Mesenchymal stem cell (in vitro differentiated cells and primary cell): ENCODE results near the gene TUB.

ENCODE experiments used
- DNase-seq: peaks from one replicate; pipeline ENCODE4 v3.0.0-alpha.2; 2013
- H2AFZ ChIP-seq: one replicate; pipeline ENCODE4 v1.6.1; 2013; ENCODE audit warnings: low read depth, mild to moderate bottlenecking, control low read depth, inconsistent platforms, low read length, moderate library complexity
- H2AK5ac ChIP-seq: 2 replicates; pipeline ENCODE4 v1.6.1; 2013; ENCODE audit warnings: low read length, moderate library complexity, mild to moderate bottlenecking, inconsistent platforms; ENCODE audit not compliant: severe bottlenecking
- H2BK120ac ChIP-seq: one replicate; pipeline ENCODE4 v1.6.1; 2013; ENCODE audit warnings: low read depth, mild to moderate bottlenecking, inconsistent platforms, low read length, moderate library complexity
- H2BK12ac ChIP-seq, 2 experiments: one replicate each; pipeline ENCODE4 v1.6.1; 2013; ENCODE audit warnings: inconsistent platforms in 2 of 2, low read length in 2 of 2, mild to moderate bottlenecking in 2 of 2, moderate library complexity in 2 of 2, control low read depth in 1 of 2
- H2BK15ac ChIP-seq: one replicate; pipeline ENCODE4 v1.6.1; 2013; ENCODE audit warnings: mild to moderate bottlenecking, low read depth, inconsistent platforms; ENCODE audit not compliant: poor library complexity, severe bottlenecking
- H2BK5ac ChIP-seq: 2 replicates; pipeline ENCODE4 v1.6.1; 2013; ENCODE audit warnings: low read depth, mild to moderate bottlenecking, low read length, control low read depth, inconsistent platforms; ENCODE audit not compliant: poor library complexity, severe bottlenecking
- H3K14ac ChIP-seq, 2 experiments: one replicate each; pipeline ENCODE4 v1.6.1; 2013; ENCODE audit warnings: inconsistent platforms in 2 of 2, low read length in 2 of 2, control low read depth in 1 of 2, mild to moderate bottlenecking in 1 of 2, moderate library complexity in 1 of 2
- H3K18ac ChIP-seq, 2 experiments: one replicate each; pipeline ENCODE4 v1.6.1; 2013; ENCODE audit warnings: inconsistent platforms in 2 of 2, low read length in 2 of 2, control low read depth in 1 of 2, low read depth in 1 of 2, mild to moderate bottlenecking in 1 of 2
- H3K23ac ChIP-seq, 2 experiments: one replicate each; pipeline ENCODE4 v1.6.1; 2013; ENCODE audit warnings: inconsistent platforms in 2 of 2, low read length in 2 of 2, mild to moderate bottlenecking in 2 of 2, moderate library complexity in 2 of 2, control low read depth in 1 of 2
- H3K27ac ChIP-seq: 2 replicates; pipeline ENCODE4 v1.5.1; 2013; ENCODE audit warnings: mild to moderate bottlenecking, moderate library complexity, low read length, control low read depth, inconsistent platforms; ENCODE audit not compliant: poor library complexity, severe bottlenecking
- H3K27me3 ChIP-seq, 2 experiments: 2 replicates each; pipeline versions ENCODE4 v1.6.1 to v1.7.0; 2013; ENCODE audit warnings: low read length in 2 of 2, mild to moderate bottlenecking in 2 of 2, moderate library complexity in 2 of 2, control low read depth in 1 of 2, inconsistent platforms in 1 of 2; ENCODE audit not compliant: control insufficient read depth in 1 of 2, insufficient read depth in 1 of 2
- H3K36me3 ChIP-seq, 2 experiments: 2 replicates each; pipeline versions ENCODE4 v1.6.1 to v1.7.0; 2013; ENCODE audit warnings: low read length in 2 of 2, control low read depth in 1 of 2, inconsistent platforms in 1 of 2, low read depth in 1 of 2, mild to moderate bottlenecking in 1 of 2; ENCODE audit not compliant: insufficient read depth in 2 of 2, control insufficient read depth in 1 of 2
- H3K4ac ChIP-seq, 2 experiments: one replicate each; pipeline ENCODE4 v1.6.1; 2013; ENCODE audit warnings: inconsistent platforms in 2 of 2, low read length in 2 of 2, mild to moderate bottlenecking in 2 of 2, moderate library complexity in 2 of 2, control low read depth in 1 of 2, low read depth in 1 of 2
- H3K4me1 ChIP-seq: 2 replicates; pipeline ENCODE4 v1.6.1; 2013; ENCODE audit warnings: low read depth, low read length, control low read depth; ENCODE audit not compliant: control insufficient read depth, insufficient read depth
- H3K4me2 ChIP-seq: 2 replicates; pipeline ENCODE4 v1.6.1; 2013; ENCODE audit warnings: low read length, mild to moderate bottlenecking, inconsistent platforms; ENCODE audit not compliant: poor library complexity, severe bottlenecking
- H3K4me3 ChIP-seq, 2 experiments: 2 replicates each; pipeline versions ENCODE4 v1.5.1 to v1.7.0; 2013; ENCODE audit warnings: low read length in 2 of 2, mild to moderate bottlenecking in 2 of 2, control low read depth in 1 of 2, low read depth in 1 of 2; ENCODE audit not compliant: insufficient read depth in 1 of 2
- H3K79me1 ChIP-seq: replicated peaks from 2 replicates; pipeline ENCODE4 v1.6.1; 2013; ENCODE audit warnings: mild to moderate bottlenecking, control low read depth, low read length, inconsistent platforms; ENCODE audit not compliant: poor library complexity, severe bottlenecking
- H3K9ac ChIP-seq: 2 replicates; pipeline ENCODE4 v1.7.0; 2013; ENCODE audit warnings: mild to moderate bottlenecking, low read length, moderate library complexity
- H3K9me3 ChIP-seq: 2 replicates; pipeline ENCODE4 v1.7.0; 2013; ENCODE audit warnings: mild to moderate bottlenecking, low read length; ENCODE audit not compliant: control insufficient read depth
- H4K8ac ChIP-seq: one replicate; pipeline ENCODE4 v1.6.1; 2013; ENCODE audit warnings: inconsistent platforms, mild to moderate bottlenecking, low read length, moderate library complexity
- H4K91ac ChIP-seq: one replicate; pipeline ENCODE4 v1.6.1; 2013; ENCODE audit warnings: mild to moderate bottlenecking, low read length, inconsistent platforms
- WGBS: methylation state at CpG from one replicate; pipeline ENCODE4 v1.1.7; 2013; ENCODE audit warnings: mixed read lengths; 5-methylcytosine and 5-hydroxymethylcytosine counted together

Gene TUB

DNA sequence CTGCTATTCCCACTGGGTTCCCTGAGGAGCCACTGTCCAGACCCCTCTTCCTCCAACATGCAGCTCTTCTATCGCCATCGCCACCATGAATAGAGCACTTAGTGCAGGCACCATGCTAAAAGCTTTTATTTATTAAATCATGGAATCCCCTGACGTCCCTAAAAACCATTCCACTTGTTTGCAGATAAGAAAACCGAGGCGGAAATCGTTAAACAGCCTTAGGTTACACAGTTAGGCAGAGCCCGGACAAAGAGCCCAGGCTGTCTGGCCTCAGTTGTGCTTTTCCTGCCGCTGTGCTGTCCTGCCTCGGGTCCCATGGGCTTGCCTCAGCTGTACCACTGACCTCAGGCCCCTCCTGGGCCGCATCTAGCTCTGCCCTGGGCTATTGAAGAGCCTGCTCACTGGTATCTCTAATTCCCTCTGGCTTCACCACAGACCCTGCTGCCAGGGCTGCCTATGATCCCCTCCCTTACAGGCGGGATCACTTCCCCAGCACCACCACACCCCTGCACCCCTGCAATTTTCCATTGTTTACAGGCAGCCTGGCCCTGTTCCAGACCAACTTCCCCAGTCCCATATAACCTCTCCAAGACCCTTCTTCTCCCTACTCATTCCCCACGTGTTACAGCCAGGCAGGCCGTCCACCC is 13.0 kb upstream of the TUB start:
- peaks cover 17 to 45% of the 10 kb centered on the region in 2 experiments for H3K27me3 ChIP-seq
- no peak overlapping the region for H2BK120ac ChIP-seq
- no peak overlapping the region for H2AK5ac ChIP-seq
- H2AFZ ChIP-seq: no peak overlapping the region
- H4K8ac ChIP-seq: no peak overlapping the region
- no peaks in the 10 kb centered on the region for H3K36me3 ChIP-seq
- no peak overlapping the region for H2BK15ac ChIP-seq
- no peak overlapping the region for H3K23ac ChIP-seq
- no peak overlapping the region for H3K14ac ChIP-seq
- peak overlapping the region; percentile 57 for H3K9ac ChIP-seq
- H2BK5ac ChIP-seq: no peak overlapping the region
- H3K4ac ChIP-seq: peak overlapping the region in 1 of 2 experiments; percentile 41
- no peak overlapping the region for H3K4me2 ChIP-seq
- no peaks in the 10 kb centered on the region for H3K79me1 ChIP-seq
- 73% methylated on average over 13 of the region's 13 CpGs for WGBS
- no peak overlapping the region for H4K91ac ChIP-seq
- H3K27ac ChIP-seq: peak overlapping the region; percentile 11
- H3K9me3 ChIP-seq: no peaks in the 10 kb centered on the region
- no peak for DNase-seq
- no peak overlapping the region for H3K4me3 ChIP-seq
- peaks cover 12% of the 10 kb centered on the region for H3K4me1 ChIP-seq
- no peak overlapping the region for H2BK12ac ChIP-seq
- H3K18ac ChIP-seq: peak overlapping the region in 1 of 2 experiments; percentile 68

DNA sequence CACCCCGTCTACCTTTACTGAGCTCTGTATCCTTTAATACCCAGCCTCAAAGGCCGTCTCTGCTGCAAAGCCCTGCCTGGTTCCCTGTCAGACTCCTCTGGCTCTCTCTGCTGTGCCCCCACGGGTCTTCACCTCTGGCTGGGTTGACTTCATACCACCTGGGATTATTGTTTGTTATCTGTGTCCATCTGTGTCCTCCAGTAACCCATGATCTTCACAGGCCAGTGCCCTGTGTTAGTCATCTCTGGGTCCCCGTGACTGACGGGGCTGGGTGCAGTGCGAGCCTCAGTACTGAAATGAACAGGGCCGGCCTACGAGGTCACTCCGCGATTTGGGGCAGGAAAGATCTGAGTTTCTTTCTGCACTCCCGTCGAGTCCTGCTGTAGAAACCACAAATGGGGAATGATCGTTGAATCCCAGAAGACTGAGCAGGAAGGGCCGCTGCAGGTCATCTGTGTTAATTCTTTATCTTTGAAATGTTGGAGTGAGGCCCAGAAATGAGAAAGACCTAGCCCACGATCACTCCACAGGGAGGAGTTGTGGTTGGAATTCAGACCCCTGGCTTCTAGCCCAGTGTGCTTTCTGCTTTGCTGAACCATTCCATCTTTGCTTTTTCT is 12.3 kb upstream of the TUB start:
- H3K4me1 ChIP-seq: peaks cover 12% of the 10 kb centered on the region
- peak overlapping the region; percentile 12 to 68 for H3K18ac ChIP-seq

DNA sequence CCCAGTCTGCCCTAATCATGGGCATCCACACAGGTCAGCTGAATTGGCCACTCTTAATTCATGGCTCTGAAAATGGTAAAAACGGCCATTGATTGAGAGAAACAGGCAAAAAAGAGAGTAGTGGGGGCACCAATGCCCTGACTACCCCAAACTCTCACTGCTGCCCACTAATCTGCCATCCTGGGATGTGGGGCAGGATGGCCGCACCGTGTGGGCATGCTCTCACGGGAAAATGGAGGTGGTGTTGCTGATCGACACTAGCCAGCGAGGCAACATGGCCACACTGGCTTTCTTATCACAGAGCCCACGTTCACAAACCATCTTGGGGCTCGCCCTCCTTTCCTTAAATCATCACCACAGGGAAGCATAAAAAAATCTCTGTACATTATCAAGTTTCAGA is 11.2 kb upstream of the TUB start:
- Histone ChIP-seq H4K91ac (peak overlapping the region; percentile 70), H3K23ac (no peak overlapping the region), H3K27ac (no peak overlapping the region), H2BK15ac (no peak overlapping the region), H4K8ac (no peak overlapping the region), H2AK5ac (peak overlapping the region; percentile 9), H3K18ac (peak overlapping the region; percentile 28 to 71), H3K27me3 (peaks cover 21 to 55% of the 10 kb centered on the region in 2 experiments), H3K4me1 (peaks cover 12% of the 10 kb centered on the region), H3K79me1 (no peaks in the 10 kb centered on the region), H3K4ac (peak overlapping the region in 1 of 2 experiments; percentile 68), H2BK120ac (no peak overlapping the region), H3K14ac (peak overlapping the region in 1 of 2 experiments; percentile 89), H3K4me2 (no peak overlapping the region), H3K9me3 (no peaks in the 10 kb centered on the region), H2BK12ac (peak overlapping the region; percentile 28 to 91), H2BK5ac (no peak overlapping the region), H3K36me3 (no peaks in the 10 kb centered on the region), H3K9ac (peak overlapping the region; percentile 57), H2AFZ (no peak overlapping the region), H3K4me3 (no peak overlapping the region)
- no peak for DNase-seq
- 83% methylated on average over 8 of the region's 8 CpGs for WGBS

More for the DNA sequence above, 12.3 kb upstream of the TUB start:
- no peak overlapping the region for H3K14ac ChIP-seq
- DNase-seq: peak; percentile 57
- peak overlapping the region in 1 of 2 experiments; percentile 41 for H3K4ac ChIP-seq
- peak overlapping the region; percentile 11 for H3K27ac ChIP-seq
- H3K23ac ChIP-seq: no peak overlapping the region
- H4K8ac ChIP-seq: no peak overlapping the region
- H3K9ac ChIP-seq: peak overlapping the region; percentile 57
- H2AK5ac ChIP-seq: no peak overlapping the region
- peak overlapping the region; percentile 27 for H3K4me2 ChIP-seq
- no peaks in the 10 kb centered on the region for H3K79me1 ChIP-seq
- H3K36me3 ChIP-seq: no peaks in the 10 kb centered on the region
- no peak overlapping the region for H2BK5ac ChIP-seq
- H4K91ac ChIP-seq: no peak overlapping the region
- H2BK120ac ChIP-seq: no peak overlapping the region
- 49% methylated on average over 15 of the region's 15 CpGs for WGBS
- H3K27me3 ChIP-seq: peaks cover 21 to 50% of the 10 kb centered on the region in 2 experiments
- H2BK15ac ChIP-seq: no peak overlapping the region
- no peak overlapping the region for H2AFZ ChIP-seq
- peak overlapping the region in 1 of 2 experiments; percentile 43 for H3K4me3 ChIP-seq
- H3K9me3 ChIP-seq: no peaks in the 10 kb centered on the region
- no peak overlapping the region for H2BK12ac ChIP-seq

DNA sequence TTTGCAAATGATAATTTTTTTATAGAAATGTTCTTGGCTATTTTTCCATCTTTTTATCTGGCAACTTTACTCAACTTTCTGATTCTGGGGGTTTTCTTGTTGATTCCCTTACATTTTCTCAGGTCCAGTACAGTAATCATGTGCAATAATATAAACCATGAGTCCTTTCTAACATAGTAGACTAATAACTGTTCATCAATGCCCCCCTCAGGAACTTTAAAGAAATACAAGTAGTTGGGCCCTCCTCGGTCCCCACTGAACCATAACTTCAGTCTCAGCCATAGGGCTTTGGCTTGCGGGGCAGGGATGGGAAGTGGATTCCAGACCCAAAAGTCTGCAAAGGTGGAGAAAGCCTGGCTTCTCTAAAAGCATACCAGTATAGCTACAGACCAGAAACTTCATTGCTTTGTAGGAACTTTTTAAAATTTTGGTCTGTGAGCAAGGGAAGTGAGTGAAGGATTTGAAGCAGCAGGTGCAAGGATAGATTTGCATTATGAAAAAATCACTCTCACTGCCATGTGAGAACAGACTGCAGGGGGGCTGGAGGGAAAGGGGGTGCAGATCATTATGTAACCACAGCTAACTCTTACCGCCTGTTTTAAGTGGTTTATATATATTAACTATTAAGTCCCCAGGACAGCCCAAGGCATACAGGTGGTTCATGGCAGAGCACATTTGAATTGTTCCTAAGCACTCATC is 10.4 kb upstream of the TUB start:
- H3K27me3 ChIP-seq: peaks cover 21 to 52% of the 10 kb centered on the region in 2 experiments
- H3K9ac ChIP-seq: peak overlapping the region; percentile 57
- no peak overlapping the region for H4K91ac ChIP-seq
- no peak overlapping the region for H3K18ac ChIP-seq
- H2BK12ac ChIP-seq: no peak overlapping the region
- H3K14ac ChIP-seq: no peak overlapping the region
- H4K8ac ChIP-seq: no peak overlapping the region
- H3K27ac ChIP-seq: no peak overlapping the region
- peak; percentile 46 for DNase-seq
- no peak overlapping the region for H2BK5ac ChIP-seq
- H2AFZ ChIP-seq: no peak overlapping the region
- no peak overlapping the region for H3K23ac ChIP-seq
- H2AK5ac ChIP-seq: no peak overlapping the region
- H3K79me1 ChIP-seq: no peaks in the 10 kb centered on the region
- H2BK15ac ChIP-seq: no peak overlapping the region
- no peaks in the 10 kb centered on the region for H3K36me3 ChIP-seq
- no peak overlapping the region for H3K4ac ChIP-seq
- 64% methylated on average over 1 of the region's 3 CpGs for WGBS
- H2BK120ac ChIP-seq: no peak overlapping the region
- H3K4me2 ChIP-seq: no peak overlapping the region
- no peaks in the 10 kb centered on the region for H3K9me3 ChIP-seq
- no peak overlapping the region for H3K4me3 ChIP-seq
- peaks cover 12% of the 10 kb centered on the region for H3K4me1 ChIP-seq
